GM18499 (cell line): ENCODE data around the gene TMC7.

Experiments
- ATAC-seq: cut with Tn5 transposase; IDR thresholded peaks from one replicate; pipeline ENCODE4 v1.9.1; 2021; ENCODE audit warnings: moderate number of reproducible peaks; ENCODE audit not compliant: insufficient read depth, unreplicated experiment

TMC7 gene

DNA sequence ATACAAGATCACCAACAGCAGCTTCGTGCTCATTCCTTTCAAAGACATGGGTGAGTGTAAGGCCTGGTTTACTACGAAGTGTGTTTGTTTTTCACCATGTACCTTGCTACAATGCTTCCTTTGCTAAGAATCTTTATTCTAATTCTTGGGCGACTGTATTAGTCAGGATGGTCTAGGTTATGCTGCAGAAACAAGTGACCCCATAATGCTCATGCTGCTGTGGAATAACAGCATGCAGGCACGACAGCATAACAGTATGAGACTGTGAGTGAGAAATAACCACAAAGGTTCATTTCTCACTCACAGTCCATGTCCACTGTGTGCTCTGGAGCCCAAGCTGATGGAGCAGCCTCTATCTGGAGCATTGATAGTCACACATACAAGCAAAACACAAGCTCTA, 38.0 kb downstream of the TMC7 start:
- no peak for ATAC-seq

DNA sequence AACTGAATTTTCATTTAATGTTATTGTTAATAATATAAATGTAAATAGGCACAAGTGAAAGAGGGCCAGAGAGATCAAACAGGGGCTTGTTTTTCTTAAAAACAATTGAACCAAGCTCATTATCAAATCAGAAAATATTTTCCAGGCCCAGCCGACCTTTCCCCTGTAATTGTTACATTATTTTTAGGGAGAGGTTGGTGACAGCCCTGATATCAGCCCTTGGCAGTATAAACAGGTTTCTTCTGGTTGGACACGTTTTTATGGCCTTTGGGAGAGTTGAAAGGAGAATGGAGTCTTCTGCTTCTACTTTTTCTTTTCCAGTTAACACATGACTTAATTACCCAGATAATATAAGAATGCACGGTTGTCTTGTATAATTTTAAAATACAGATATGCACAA, 43.7 kb downstream of the TMC7 start:
- ATAC-seq, result no peak

DNA sequence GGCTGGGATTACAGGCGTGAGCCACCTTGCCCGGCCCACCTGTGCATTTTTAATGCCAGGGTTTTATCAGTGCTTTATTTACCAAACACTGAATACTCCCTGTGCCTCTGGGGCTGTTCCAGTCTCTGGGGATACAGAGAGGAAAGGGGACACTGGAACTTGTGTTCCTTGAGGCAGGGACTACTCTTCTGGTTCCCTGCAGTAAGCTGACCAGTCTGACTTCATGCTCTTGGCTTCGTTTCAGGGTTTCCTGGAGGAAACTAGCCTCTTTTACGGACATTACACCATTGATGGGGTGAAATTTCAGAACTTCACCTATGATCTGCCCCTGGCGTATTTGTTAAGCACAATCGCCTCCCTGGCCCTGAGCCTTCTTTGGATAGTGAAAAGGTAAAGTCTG, 46.2 kb downstream of the TMC7 start:
- ATAC-seq, result no peak

GRCh38 chr16:19031738-19032137, 48.0 kb downstream of the TMC7 start:
- ATAC-seq, result no peak

DNA sequence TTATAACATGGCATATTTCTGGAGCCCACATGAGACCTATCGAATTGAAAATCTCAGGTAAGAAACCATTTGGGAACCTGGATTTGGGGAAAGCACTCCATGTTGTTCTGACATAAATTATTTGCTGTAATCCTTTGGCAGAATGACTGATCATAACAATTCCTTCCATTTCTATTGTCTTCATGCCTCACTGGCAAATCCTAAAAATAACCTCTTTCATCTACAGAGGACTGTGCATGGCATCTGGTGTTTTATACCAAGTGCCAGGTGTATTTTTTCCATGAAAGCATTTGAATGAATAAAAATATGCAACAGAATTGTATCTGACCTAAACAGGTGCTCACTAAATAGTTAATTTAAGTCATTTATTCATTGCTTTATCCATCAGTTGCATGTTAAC, 50.0 kb downstream of the TMC7 start:
- no peak for ATAC-seq

DNA sequence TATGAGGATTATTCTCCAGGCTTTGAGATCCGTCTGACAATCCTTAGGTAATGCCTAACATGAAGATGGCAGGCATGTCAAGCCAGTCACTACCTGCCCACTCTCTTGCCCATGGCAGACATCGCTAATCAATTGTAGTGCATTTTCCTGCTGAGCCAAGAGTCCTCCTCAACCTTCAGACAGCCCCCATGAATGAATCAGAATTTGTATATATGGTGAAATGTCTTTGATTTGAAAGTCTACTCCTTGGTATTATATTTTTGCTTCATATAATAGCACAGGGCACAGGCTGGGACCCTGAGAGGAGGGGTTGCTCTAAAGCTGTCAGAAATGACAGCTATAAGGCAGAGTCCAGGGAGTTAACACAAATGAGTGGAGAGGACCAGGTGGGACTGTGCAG, 56.7 kb downstream of the TMC7 start:
- ATAC-seq, result no peak

GRCh38 chr16:19044769-19045168, 61.0 kb downstream of the TMC7 start:
- no peak for ATAC-seq

- no peak for ATAC-seq
Measured at GRCh38 chr16:19046062-19046461, 62.3 kb downstream of the TMC7 start.

GRCh38 chr16:19062706-19063105, 79.0 kb downstream of the TMC7 start:
- ATAC-seq, result no peak

DNA sequence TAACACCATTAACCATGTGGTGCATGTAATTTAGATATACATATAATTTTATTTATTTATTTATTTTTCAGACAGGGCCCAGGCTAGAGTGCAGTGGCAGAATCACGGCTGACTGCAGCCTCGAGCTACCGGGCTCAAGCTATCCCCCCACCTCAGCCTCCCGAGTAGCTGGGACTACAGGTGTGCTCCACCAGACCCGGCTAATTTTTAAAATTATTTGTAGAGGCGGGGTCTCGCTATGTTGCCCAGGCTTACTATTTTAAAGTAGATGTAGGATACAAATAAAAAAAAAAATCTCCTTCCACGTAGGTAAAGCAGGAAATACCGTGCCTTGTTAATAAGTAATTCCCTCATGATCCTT, 83.2 kb downstream of the TMC7 start:
- ATAC-seq, result no peak

- ATAC-seq, result peak; percentile 89
Measured at GRCh38 chr16:19067349-19068236, 83.9 kb downstream of the TMC7 start, which contains the start of gene COQ7. TSS of gene COQ7 (plus strand) at chr16:19067614. CDS start at chr16:19067665, 51 bp downstream.

DNA sequence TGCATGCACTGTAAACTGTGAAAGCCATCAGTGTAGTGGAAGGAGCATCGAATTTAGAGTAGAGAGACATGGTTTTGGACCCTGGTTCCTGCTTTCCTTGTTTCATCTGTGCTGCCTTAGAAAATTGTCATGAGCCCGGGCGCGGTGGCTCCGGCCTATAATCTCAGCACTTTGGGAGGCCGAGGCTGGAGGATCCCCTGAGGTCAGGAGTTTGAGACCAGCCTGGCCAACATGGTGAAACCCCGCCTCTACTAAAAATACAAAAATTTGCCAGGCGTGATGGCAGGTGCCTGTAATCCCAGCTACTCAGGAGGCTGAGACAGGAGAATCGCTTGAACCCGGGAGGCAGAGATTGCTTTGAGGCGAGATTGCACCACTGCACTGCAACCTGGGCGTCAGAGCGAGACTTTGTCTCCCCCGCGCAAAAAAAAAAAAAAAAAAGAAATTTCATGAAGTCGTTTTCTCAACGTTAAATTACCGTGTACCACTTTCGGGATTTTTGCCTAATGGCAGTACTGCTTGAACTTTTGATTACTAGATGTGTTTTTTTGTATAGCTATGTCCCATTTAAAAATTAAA, 84.6 kb downstream of the TMC7 start:
- ATAC-seq, result no peak

- ATAC-seq, result no peak
Measured at GRCh38 chr16:19071811-19072777, 88.4 kb downstream of the TMC7 start.

DNA sequence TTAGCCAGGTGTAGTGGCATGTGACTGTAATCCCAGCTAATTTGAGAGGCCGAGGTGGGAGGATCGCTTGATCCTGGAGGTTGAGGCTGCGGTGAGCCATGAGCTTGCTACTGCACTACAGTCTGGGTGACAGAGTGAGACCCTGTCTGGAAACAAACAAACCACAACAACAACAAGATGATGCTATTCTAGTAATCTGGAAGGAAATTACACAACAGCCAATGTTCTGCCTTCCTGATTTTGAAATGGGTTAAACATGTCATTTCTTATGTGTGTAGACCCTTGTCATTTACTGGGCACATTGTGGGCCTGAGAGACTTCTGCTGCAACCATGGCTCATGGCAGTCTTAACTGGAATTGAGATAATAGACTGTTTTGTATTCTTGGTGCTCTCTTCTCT, 89.6 kb downstream of the TMC7 start:
- no peak for ATAC-seq

DNA sequence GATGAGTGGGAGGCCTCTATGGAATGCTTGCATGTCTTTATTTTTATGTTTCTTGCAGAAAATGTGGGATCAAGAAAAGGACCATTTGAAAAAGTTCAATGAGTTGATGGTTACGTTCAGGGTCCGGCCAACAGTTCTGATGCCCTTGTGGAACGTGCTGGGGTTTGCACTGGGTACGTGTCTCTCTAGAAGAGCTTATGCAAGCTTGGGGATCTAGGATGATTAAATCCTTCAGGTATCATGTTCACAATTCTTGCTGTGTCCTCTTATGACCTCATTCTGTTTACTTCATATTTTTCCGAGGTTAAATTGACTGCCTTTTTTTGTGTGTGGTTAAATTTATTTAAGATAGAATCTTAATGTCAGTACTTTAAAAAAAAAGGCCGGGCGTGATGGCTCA, 90.1 kb downstream of the TMC7 start:
- ATAC-seq, result no peak

DNA sequence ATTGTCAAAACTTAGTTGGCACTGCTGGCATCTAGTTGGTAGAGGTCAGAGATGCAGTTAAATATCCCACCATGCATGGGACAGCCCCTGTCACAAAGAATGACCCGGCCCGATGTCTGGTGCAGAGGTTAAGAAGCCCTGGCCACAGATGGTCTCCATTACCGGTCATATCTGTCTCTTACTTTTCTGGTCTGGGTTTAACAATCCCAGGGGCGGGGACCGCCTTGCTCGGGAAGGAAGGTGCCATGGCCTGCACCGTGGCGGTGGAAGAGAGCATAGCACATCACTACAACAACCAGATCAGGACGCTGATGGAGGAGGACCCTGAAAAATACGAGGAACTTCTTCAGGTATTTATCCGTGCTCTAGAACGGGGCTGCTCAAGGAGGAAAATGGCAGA, 91.8 kb downstream of the TMC7 start:
- no peak for ATAC-seq

GRCh38 chr16:19077879-19078278, 94.1 kb downstream of the TMC7 start:
- ATAC-seq, result no peak

DNA sequence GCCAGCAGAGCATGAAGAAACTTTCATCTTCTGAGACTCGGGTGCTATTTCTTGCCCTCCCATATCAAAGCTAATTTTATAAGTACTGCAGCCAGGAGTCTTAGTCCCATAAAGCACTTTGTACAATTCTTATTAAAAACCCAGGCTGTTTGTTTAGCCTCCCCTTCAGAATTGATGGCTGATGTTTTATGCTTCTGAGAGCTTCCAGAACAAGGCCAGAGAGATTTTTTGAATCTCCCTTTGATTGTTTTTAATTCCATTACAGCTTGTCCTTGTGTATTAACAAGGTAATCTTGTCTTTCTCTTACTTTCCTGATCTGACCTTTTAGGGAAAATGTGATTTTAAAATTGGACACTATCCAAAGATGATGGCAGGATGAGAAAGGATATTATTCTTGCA, 99.9 kb downstream of the TMC7 start:
- no peak for ATAC-seq

GRCh38 chr16:19084139-19084538, 100.4 kb downstream of the TMC7 start:
- no peak for ATAC-seq

- ATAC-seq, result no peak
Measured at GRCh38 chr16:19084879-19085278, 101.1 kb downstream of the TMC7 start.

- no peak for ATAC-seq
Measured at GRCh38 chr16:19085679-19086200, 102.0 kb downstream of the TMC7 start.
